SHP77 treated with DMSO at 0.1 percent for 48 hours (cell line): ENCODE data around the gene RGS21.
"Not testable (repeated sequence)": the region's sequence is repeated elsewhere in the genome, so short reads cannot be mapped to it uniquely, and the experiment has no call there.

Experiments used
- DNase-seq: peaks from one replicate; lab custom pipeline; 2025; lab: John Stamatoyannopoulos, UW

RGS21 gene

GRCh38 chr1:192316942-192317450 is at the start of gene RGS21:
Gene RGS21 (plus strand): TSS chr1:192316992. CDS start chr1:192343037, 26,045 bp downstream.
- no peak for DNase-seq

GRCh38 chr1:192268468-192269052 is 48.2 kb upstream of the RGS21 start:
- no peak for DNase-seq

DNA sequence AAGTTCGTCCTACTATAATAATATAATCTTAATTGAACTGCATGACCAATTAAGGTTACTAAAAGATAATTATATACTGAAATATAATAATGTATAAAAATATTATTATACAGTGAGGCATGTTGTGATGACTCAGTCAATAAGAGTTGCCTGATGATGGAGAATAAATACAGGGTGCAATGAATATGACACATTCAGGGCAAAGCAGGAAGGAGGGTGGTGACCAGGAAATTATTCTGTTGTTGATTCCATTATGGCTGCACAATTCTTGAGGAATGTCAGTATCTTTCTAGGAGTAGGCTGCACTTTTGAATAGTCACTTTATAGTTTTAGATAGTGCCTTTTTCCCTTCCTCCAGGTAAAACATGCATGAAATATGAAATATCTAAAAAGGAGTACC is 46.4 kb upstream of the RGS21 start:
- no peak for DNase-seq

DNA sequence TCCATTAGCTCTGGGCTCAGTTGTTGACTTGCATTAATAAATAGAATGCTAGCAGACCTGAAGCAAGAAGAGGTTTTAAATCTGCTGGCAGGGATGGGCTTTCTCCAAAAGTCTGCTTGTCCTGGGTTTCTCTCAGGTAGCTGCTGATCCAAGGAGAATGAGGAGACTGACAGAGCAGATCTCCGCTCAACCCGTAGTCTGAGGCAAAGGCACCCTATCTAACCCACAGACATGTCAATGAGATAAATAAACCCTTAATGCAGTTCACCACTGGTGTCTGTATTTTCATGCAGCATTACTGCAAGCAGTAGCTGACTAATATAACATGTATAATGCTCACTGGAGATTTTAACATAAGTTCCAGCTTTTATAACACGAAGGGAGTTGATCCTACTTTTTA is 44.1 kb upstream of the RGS21 start:
- no peak for DNase-seq

GRCh38 chr1:192274588-192274987 is 42.2 kb upstream of the RGS21 start:
- DNase-seq, result no peak

- DNase-seq, result no peak
These were observed 39.2 kb upstream of the RGS21 start for GRCh38 chr1:192277635-192278034.

DNA sequence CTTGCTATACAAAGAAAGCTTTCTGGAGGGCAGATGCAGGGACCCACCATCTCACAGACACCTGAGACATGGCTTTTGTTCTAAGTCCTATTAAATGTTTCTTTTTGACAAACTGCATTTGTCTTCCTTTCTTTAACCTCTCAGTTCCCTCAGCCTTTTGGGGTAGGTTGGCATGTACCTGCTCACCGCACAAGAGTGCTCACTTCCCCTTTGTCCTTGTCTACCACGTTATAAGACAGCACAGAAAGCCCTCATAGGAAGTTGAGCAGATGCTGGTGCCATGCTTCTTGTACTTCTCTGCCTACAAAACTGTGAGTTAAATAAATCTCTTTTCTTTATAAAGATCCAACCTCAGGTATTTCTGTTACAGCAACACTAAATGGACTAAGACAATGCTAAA is 31.9 kb upstream of the RGS21 start:
- no peak for DNase-seq

GRCh38 chr1:192303029-192303428 is 13.8 kb upstream of the RGS21 start:
- DNase-seq, result no peak

DNA sequence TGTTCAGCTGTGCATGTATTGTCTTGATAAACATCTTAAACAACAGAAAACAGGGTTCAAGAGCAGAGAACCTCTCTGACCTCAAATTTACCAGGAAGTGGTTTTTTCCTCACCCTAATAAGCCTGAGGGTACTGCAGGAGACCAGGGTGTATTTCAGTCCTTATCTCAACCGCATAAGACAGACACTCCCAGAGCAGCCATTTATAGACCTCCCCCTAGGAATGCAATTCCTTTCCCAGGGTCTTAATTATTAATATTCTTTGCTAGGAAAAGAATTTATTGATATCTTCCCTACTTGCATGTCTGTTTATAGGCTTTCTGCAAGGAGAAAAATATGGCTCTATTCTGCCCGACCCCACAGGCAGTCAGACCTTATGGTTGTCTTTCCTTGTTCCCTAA is 8.5 kb upstream of the RGS21 start:
- DNase-seq, result not testable (repeated sequence)

DNA sequence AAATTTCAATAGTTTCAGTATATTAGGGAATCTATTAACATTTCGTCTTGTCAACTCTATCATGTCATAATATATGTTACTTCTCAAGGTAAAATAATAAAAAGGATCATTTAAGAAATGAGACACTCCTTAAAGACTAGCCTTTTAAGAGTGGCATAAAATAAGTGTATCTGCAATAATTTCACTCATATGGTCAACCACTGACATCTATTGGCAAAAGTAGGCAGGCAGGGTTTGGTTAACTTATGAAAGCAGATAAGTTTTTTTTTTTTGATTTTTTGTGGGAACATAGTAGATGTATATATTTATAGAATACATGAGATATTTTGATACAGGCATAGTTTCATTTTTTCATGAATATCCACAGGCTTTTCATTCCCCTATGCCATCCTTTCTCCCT is 5.5 kb upstream of the RGS21 start:
- no peak for DNase-seq

DNA sequence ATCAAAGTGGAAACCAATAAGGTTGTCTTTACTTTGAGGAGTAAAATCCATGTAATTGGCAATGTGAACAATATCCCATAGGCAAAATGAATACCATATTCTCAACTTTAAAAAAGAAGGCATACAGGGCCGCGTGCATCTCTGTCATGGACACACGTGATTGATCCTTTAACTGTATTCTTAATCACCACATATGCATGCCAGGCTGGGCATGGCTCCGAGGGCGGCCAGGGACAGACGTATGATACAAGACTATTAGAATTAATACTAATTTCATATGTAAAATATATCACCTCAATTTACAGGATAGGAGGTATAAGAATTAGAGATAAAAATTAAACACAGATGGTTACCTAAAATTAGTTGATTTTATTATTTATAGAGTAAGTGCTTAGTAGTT is 11.2 kb downstream of the RGS21 start:
- DNase-seq, result no peak

DNA sequence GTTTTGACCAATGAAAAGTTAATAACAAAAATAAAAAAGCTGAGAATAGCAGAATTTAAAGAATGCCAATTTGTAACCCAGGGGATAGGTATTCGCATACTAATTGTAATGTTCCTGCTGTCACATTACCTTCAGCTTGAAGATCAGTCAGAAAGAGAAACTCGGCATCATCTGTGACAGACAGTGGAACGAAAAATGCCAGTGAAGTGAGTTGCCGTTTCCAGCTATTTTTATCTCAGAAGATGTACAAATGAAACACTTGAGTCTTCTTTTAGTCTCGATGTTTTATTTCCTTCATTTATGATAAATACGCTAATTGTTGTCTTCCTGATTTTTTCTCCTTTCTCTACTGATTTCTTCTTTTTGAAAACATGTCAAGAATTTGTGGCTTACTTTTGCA is 26.1 kb downstream of the RGS21 start:
- no peak for DNase-seq

DNA sequence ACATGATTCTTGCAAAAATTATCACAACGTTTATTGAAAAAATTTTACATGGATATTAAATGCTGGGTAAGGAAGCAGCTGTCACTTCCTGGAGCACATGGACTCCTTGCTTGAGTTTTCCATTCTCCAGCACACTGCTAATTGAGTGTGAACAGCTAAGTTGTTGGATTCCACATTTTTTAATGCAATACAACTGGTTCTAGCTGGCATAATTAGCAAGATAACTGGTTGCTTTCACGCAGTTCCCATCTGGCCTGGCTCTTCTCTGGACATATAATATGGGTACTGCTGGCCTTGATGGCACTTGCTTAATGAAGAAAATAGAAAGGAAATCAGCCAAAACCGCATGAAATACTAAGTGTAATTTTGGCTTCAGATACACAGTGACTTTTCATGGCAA is 26.6 kb downstream of the RGS21 start:
- DNase-seq, result no peak

DNA sequence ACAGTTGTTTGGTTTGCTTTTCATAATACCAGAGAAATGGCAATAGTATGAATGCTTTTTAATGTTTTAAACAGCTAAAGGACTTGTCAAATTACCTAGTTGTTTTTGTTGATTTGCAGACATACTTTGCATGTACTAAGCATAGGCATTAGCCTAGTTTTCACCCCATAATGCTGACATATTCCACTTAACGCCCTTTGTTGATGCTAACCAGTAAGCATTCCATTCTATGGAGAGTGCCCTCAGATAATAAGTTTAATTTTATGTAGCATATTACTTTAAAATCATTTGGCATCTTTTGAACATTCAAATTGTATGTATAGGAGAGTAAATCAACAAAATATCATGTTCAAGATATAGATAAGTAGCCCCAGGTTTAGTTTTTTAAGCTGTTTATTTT is 32.5 kb downstream of the RGS21 start:
- no peak for DNase-seq

GRCh38 chr1:192350356-192350755 is 33.6 kb downstream of the RGS21 start:
- no peak for DNase-seq

GRCh38 chr1:192351550-192351949 is 34.8 kb downstream of the RGS21 start:
- no peak for DNase-seq

DNA sequence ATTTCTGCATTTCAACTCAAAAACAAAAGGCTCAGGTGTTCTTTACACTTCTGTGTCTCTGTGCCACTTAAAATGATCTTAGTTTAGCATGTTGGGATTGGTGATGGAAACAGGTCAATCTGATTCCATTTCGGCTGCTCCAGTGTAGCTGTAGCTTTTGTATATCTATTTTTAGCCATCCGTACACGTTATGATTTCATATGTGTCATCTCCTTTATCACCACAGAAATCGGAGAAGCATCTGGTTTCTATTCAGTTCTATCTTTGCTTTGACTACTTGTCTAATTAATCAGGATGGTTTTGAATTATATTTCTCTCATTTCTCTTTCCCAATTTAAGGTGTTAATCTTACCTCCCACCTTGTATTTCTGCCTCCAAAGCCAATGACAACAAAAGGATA is 41.1 kb downstream of the RGS21 start:
- DNase-seq, result no peak

DNA sequence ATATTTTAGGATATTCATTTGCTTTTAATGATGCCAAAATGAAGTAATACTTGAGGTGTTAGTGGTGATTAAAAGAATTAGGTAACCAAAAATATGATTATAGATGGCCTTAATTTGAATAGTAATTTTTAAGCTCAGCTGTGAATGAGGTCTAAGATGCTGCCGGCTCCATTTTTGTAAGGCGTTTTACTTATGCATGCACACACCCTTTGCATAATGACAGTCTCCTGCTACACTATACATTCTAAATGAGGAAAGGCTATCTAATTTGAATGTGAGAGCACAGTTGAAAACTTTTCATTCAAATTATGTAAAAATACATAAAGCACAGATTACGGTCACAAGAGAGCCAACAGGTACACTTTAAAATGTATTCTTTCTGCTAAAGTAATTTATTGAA is 41.6 kb downstream of the RGS21 start:
- no peak for DNase-seq

GRCh38 chr1:192358822-192359221 is 42.0 kb downstream of the RGS21 start:
- no peak for DNase-seq

DNA sequence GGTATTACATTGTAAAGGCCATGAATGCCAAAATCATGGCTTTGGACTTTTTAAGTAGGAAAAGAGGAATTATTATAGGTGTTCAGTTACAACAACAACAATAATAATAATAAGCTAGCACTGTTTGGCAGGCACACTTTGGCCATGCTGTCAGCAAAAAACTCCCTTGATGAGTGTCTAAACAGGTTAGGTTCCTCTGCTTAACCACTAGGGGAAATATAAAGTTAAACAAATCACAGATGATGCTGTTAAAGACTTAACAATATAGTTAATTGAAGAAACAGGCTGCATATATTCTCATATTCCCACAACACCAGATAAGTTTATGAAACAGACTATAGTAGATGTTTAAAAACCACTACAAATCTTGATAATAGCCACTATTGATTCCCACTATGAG is 46.4 kb downstream of the RGS21 start:
- DNase-seq, result no peak

- DNase-seq, result no peak
These were observed 50.6 kb downstream of the RGS21 start for GRCh38 chr1:192367436-192367835.

DNA sequence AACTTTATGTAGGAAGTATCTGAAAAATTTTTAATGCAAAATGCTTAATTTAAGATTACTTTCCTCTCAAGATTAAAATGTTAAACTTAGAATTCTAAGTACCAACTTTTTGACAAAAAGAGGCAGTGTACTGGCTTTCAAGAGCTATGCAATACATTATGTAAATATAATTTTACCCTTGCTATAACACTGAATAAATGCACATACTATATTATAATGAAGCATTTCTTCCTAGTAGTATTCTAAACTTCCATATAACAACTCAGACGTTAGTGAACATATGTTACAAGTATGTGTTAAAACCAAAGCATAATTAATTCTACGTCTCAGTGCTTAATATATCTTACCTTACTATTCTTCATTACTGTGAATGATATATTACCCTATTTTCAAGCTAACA is 58.5 kb downstream of the RGS21 start:
- DNase-seq, result no peak

DNA sequence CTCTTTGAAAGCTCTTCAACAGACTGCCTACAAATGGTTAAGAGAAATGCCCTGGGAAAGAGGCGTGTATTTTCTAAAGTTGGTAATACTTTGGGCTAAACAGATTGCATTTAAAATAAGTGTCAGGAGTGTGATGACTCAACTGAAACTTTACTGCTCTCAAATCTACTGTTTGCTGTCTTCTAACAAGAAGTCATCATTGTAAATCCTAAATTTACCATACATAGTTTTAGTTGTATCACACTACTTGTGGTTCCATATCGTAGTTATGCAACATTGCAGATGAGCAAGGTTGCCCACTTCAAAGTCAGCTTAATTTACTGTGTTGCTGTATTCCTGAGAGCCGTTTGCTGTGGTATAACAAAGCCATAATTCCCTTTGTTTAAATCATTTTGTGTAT is 59.6 kb downstream of the RGS21 start:
- no peak for DNase-seq

- DNase-seq, result no peak
These were observed 61.5 kb downstream of the RGS21 start for GRCh38 chr1:192378276-192378675.

DNA sequence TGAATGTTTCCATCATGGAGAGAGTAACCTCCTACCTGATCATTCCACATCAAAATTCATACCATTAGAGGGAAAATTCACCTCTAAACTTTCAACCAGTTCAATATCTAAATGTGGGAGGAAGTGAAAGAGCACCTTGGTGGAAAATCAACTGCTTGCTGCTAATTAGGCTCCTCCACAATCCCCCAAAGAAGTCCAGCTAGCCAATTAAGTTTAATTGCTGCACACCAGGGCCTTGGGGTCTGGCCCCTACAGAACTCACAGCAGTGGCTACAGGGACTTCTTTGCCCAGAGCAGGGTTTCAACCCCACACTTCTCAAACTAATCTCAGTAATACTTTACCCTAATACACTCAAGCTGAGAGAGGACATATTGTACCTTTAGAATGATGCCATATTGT is 62.1 kb downstream of the RGS21 start:
- DNase-seq, result no peak
